Mucosa of stomach (tissue), 1 donor: ENCODE measurements around the gene CHML.

ENCODE experiments used
- H3K27me3 ChIP-seq: one replicate; pipeline ENCODE4 v1.7.0; 2013; ENCODE audit warnings: mild to moderate bottlenecking, low read length; ENCODE audit not compliant: control insufficient read depth, insufficient read depth
- H3K36me3 ChIP-seq: one replicate; pipeline ENCODE4 v1.7.0; 2013; ENCODE audit warnings: low read length; ENCODE audit not compliant: control insufficient read depth, insufficient read depth
- H3K4me1 ChIP-seq: one replicate; pipeline ENCODE4 v1.7.0; 2013; ENCODE audit warnings: mild to moderate bottlenecking, low read length; ENCODE audit not compliant: control insufficient read depth, insufficient read depth
- H3K4me3 ChIP-seq: one replicate; pipeline ENCODE4 v1.7.0; 2013; ENCODE audit warnings: low read length
- H3K9ac ChIP-seq: one replicate; pipeline ENCODE4 v1.7.0; 2013; ENCODE audit warnings: mild to moderate bottlenecking, low read length, moderate library complexity
- H3K9me3 ChIP-seq: one replicate; pipeline ENCODE4 v1.7.0; 2013; ENCODE audit warnings: mild to moderate bottlenecking, low read length, moderate library complexity; ENCODE audit not compliant: control insufficient read depth
- donor health status: Pancreatic carcinoma.

Gene CHML

DNA sequence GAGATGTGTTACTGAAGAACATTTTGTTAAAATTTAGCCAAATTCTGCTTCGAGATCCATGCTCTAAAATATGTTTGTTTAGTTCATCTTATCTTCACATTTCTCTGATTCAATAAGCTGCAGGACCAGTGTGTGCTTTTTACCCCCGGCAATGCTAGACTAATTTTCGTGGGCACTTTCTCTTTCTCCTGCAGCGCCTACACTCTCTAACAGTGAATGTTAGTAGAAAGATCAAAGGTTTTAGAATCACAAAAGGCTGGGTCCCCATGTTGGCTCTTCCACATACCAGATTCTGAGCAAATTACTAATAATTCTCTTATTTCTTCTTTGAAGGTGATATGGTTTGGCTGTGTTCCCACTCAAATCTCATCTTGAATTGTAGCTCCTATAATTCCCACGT, 8.5 kb downstream of the CHML start:
- Histone ChIP-seq H3K27me3 (no peaks in the 10 kb centered on the region), H3K9ac (no peak overlapping the region), H3K36me3 (no peaks in the 10 kb centered on the region), H3K9me3 (no peaks in the 10 kb centered on the region), H3K4me1 (no peaks in the 10 kb centered on the region), H3K4me3 (no peak overlapping the region)

- no peak overlapping the region for H3K4me3 ChIP-seq
- H3K9ac ChIP-seq, result no peak overlapping the region
- H3K9me3 ChIP-seq, result no peaks in the 10 kb centered on the region
- H3K4me1 ChIP-seq, result no peaks in the 10 kb centered on the region
- no peaks in the 10 kb centered on the region for H3K36me3 ChIP-seq
- H3K27me3 ChIP-seq, result no peaks in the 10 kb centered on the region
These were observed 9.3 kb downstream of the CHML start for GRCh38 chr1:241630899-241631298.

GRCh38 chr1:241630476-241630875, 9.7 kb downstream of the CHML start:
- H3K27me3 ChIP-seq, result no peaks in the 10 kb centered on the region
- H3K36me3 ChIP-seq, result no peaks in the 10 kb centered on the region
- H3K4me1 ChIP-seq, result no peaks in the 10 kb centered on the region
- no peak overlapping the region for H3K4me3 ChIP-seq
- no peaks in the 10 kb centered on the region for H3K9me3 ChIP-seq
- H3K9ac ChIP-seq, result no peak overlapping the region

DNA sequence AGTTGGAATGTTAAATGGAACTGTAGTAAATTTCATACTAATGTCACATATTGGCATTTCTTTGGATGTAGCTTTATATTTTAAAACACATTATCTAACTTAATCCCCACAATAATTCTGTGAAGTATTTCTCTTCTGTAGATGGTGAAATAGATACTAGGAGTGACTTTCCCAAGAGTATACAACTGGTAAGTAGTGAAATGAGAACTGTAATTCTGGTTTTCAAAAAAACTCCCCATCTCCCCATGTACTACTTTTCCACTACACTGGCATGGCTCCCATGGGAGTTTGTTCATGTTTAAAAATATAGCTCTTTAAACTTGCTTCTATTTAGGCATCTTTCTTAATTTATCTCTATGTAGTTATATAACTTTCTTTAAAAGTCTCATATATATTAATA, 10.2 kb downstream of the CHML start:
- no peaks in the 10 kb centered on the region for H3K9me3 ChIP-seq
- H3K9ac ChIP-seq, result no peak overlapping the region
- H3K27me3 ChIP-seq, result no peaks in the 10 kb centered on the region
- H3K36me3 ChIP-seq, result no peaks in the 10 kb centered on the region
- H3K4me3 ChIP-seq, result no peak overlapping the region
- H3K4me1 ChIP-seq, result no peaks in the 10 kb centered on the region

GRCh38 chr1:241627453-241628259, 12.5 kb downstream of the CHML start:
- Histone ChIP-seq H3K9me3 (no peaks in the 10 kb centered on the region), H3K4me1 (peaks cover 13% of the 10 kb centered on the region), H3K4me3 (no peak overlapping the region), H3K9ac (no peak overlapping the region), H3K27me3 (no peaks in the 10 kb centered on the region), H3K36me3 (no peaks in the 10 kb centered on the region)

DNA sequence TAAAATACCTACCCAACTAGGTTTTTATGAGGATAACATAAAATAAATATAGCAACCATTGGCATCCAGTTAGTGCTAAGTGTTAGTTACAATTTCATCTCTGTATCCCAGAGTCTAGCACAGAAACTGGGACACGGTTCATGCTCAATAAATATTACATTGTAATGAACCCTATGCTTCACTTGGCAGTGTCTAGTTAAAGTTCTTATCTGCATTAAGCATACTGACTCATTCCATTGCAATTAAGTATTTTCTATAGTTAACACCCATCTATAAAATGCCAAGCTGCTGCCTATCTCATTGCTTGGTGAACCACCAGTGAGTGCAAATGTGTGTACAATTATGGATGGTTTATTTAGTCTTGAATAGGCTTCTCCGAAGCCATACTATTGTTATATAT, 15.2 kb downstream of the CHML start:
- Histone ChIP-seq H3K4me3 (no peak overlapping the region), H3K36me3 (no peaks in the 10 kb centered on the region), H3K4me1 (peaks cover 13% of the 10 kb centered on the region), H3K9me3 (no peaks in the 10 kb centered on the region), H3K9ac (no peak overlapping the region), H3K27me3 (no peaks in the 10 kb centered on the region)

DNA sequence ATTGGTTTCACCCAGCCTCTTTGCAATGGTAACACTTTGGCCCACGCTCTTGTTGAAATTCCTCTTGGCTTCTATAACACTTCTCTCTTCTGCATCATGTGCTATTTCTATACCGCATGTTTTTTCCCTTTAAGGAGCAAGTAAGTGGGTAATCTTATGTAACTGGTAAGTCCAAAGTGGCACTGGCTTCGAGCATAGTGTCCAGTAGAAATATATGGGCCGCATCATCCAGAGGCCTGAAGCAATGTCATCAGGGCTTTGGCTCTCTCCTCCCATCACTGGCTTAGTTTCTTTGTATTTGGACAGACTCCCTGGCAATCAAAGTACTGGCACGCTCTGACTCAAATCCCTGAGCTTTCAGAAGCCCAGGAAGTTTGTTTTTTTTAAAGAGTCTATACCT, 17.5 kb downstream of the CHML start:
- Histone ChIP-seq H3K36me3 (no peaks in the 10 kb centered on the region), H3K4me3 (no peak overlapping the region)

DNA sequence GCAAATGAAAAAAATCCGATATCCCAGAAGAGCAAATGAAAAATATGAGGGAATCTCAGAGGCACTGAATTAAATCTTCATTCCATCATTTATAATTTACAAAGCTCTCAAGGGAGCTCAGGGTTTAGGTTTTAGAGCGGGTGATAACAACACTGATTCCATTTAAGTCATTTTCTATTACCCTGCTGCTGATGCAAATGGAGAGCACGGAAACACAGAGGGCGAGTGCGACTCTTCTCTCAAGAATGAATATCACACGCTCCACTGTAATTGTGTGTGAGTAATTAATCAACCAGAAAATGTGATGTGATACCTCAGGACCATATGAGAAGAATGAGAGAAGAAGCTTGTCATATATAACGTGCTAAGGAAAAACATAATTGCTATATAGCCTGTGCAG, 22.7 kb downstream of the CHML start:
- H3K4me3 ChIP-seq, result no peak overlapping the region
- no peaks in the 10 kb centered on the region for H3K4me1 ChIP-seq
- H3K9ac ChIP-seq, result no peak overlapping the region
- H3K36me3 ChIP-seq, result no peaks in the 10 kb centered on the region
- no peaks in the 10 kb centered on the region for H3K27me3 ChIP-seq
- H3K9me3 ChIP-seq, result no peaks in the 10 kb centered on the region

More for the DNA sequence above, 17.5 kb downstream of the CHML start:
- Histone ChIP-seq H3K9me3 (no peaks in the 10 kb centered on the region), H3K4me1 (peaks cover 13% of the 10 kb centered on the region), H3K9ac (no peak overlapping the region), H3K27me3 (no peaks in the 10 kb centered on the region)

DNA sequence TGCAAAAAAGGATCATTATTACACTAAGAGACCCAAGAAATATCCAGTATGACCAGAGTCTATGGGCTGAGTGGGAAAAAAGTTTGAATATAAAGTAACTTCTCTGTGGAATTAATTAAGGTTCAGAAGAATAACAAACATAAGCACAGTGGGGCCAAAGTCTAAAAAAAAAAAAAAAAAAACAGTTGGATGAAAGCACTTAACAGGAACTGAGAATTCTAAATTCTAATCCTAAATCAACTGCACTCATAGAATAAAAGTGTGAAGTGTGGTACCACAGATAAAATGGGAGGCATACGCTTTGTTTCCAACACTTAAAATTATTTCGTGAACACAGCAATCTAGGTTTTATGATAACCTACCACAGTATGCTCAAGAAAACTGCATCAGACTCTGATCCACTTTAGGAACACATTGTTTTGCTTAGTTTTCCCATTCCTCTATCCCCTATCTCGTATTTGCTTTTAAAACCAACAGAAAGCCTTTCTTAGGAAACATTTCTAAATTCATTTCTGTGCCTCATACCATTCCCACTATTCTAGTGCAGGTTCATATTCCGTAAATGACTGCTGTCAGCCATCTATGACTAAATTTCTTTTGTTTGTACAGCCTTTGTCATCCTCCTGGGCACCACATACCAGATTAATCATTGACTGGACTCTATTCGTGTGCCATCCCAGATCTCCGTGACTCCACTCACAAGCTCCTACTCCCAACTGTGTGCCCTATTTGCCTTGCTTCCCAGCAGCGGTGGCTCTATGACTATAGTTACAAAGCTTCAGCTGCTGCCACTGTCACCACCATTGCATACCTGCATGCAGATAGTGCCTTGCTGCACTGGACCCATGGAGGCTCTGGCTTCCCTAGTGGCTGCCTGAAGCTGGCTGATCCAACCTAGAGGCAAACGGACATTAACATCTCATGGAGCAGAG, 24.9 kb downstream of the CHML start:
- Histone ChIP-seq H3K9me3 (no peaks in the 10 kb centered on the region), H3K9ac (no peak overlapping the region), H3K4me3 (no peak overlapping the region), H3K4me1 (peaks cover 12% of the 10 kb centered on the region), H3K27me3 (no peaks in the 10 kb centered on the region), H3K36me3 (no peaks in the 10 kb centered on the region)

DNA sequence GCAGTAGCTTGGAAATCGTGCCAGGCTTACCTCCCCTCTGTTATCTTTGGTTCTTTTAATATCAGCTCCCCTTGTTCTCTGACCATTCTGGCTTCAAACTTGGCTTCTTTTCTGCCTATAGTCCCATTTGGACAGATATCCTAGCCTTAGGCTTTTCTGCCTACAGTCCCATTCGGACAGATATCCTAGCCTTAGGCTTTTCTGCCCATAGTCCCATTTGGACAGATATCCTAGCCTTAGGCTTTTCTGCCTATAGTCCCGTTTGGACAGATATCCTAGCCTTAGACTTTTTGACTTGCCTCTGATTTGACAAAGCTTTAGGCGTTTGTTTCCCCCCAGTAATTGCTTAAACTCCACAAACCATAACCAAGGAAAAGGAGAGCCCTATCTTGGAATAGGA, 25.6 kb downstream of the CHML start:
- H3K9me3 ChIP-seq, result no peaks in the 10 kb centered on the region
- no peak overlapping the region for H3K9ac ChIP-seq
- no peak overlapping the region for H3K4me3 ChIP-seq

DNA sequence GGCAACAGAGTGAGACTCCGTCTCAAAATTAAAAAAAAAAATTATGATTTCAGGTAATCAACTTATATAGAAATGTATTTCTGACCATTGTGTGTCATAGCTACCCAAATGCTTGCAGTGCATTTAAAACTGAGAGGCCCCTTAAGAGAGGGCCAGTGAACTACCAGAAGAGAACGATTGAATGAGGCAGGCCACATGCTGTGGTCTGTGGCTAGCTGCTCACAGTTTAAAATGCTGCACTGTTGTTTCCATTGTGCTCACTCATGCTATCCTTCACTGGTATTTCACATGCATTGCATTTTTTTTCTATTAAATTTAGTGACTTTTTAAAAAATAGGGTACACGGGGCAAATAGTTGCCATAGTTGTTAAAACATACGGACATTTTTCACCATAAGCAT, 26.0 kb downstream of the CHML start:
- peaks cover 17% of the 10 kb centered on the region for H3K4me1 ChIP-seq
- no peaks in the 10 kb centered on the region for H3K9me3 ChIP-seq
- H3K27me3 ChIP-seq, result no peaks in the 10 kb centered on the region
- H3K9ac ChIP-seq, result no peak overlapping the region
- H3K4me3 ChIP-seq, result no peak overlapping the region
- no peaks in the 10 kb centered on the region for H3K36me3 ChIP-seq

More for the DNA sequence above, 25.6 kb downstream of the CHML start:
- Histone ChIP-seq H3K36me3 (no peaks in the 10 kb centered on the region), H3K27me3 (no peaks in the 10 kb centered on the region), H3K4me1 (peaks cover 17% of the 10 kb centered on the region)
